ENCODE data around the gene TNIK.

- TF ChIP-seq POLR2A (IDR thresholded peaks at IDR 0.05; ENCODE audit: low read depth, low read length) = no peak
- no peak for TF ChIP-seq POLR2AphosphoS5 (IDR thresholded peaks at IDR 0.05; ENCODE audit: low read depth, low read length)
- TF ChIP-seq TAF1 (IDR thresholded peaks at IDR 0.05; ENCODE audit: borderline replicate concordance, low read depth, low read length) = no peak
Measured at GRCh38 chr3:171432548-171432947, 27.7 kb downstream of the TNIK start.

Measured in GM12892 (cell line).